ENCODE measurements around the gene KRTAP4-11.
"Not testable (repeated sequence)": the region's sequence is repeated elsewhere in the genome, so short reads cannot be mapped to it uniquely, and the experiment has no call there.

Gene KRTAP4-11

DNA sequence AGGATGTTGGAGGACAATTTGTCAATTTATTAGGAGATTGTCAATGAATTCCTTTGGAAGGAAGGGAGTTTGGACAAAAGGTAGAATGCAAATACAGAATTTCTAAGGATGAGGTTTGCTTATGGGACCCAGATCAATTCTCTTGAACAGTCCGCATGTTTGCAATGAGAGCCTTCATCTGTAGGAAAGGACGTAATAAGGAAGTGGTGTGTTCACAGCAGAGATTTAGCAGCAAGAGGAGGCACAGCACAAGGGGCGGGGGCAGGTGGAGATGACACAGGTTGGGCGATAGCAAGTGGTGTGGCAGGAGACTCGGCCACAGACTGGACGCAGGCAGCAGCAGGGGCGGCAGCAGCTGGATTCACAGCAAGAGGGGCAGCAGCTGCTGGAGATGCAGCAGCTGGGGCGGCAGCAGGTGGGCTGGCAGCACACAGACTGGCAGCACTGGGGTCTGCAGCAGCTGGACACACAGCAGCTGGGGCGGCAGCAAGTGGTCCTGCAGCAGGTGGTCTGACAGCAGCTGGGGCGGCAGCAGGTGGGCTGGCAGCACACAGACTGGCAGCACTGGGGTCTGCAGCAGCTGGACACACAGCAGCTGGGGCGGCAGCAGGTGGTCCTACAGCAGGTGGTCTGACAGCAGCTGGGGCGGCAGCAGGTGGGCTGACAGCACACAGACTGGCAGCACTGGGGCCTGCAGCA, 5.3 kb upstream of the KRTAP4-11 start:
- DNase-seq: not testable (repeated sequence)

DNA sequence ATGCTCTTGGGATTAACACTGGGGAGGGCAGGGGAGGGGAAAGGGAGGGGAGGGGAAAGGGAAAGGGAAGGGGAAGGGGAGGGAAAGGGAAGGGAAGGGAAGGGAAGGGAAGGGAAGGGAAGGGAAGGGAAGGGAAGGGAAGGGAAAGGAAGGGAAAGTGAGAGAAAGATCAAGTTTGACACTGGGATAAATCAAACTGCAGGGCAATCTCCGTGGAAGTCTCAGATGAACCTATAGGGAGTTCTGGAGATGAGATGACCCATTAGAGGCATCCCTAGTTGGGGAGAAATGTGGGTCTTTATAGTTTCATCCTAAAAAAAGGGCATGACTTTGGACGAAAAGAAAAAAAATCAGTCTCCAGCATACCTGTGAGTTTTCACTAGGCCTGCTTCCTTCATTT, 3.6 kb upstream of the KRTAP4-11 start:
- no peak for DNase-seq

DNA sequence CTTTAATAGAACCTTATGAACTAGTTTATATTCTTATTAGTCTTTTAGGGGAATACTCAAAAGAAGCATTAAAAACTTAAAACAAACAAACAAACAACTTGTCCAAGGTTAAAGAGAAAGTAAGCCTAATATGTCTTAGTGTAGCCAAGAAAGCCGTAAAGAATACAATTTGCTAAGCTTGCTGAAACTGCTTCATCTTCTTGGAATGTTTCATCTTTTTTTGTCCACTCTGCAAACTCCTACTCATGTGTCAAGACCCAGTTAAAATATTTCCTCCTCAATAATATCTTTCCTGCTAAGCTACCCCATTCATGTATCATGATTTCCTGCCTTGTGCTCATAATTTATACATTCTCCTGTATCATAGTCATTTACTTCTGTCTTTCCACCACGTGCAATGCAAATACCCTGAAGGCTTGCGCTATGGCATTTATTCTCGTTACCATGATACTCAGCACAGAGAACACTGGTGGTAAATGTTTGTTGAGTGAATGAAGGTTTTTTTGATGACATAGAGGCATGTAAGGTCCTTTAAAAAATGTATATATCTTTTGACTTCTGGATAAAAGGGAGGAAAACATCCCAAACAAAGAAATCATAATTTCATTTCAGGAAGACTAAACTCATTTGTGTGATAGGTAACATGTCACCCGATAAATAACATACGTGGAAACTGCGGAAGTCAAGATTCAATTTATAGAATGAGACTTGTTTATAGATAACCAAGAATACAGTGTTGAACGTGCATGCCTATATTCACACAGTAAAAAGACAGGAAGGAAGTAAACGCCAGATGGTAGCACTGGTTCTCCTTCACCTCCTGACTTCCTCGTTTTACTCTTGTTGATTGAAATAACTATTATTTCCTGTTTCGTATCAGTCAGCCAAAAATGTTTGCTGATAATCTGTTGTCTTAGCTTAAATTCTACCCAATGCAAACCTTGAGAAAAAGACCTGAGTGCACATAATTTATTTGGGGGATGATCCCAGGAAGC, 1.8 kb upstream of the KRTAP4-11 start:
- DNase-seq: not testable (repeated sequence)

DNA sequence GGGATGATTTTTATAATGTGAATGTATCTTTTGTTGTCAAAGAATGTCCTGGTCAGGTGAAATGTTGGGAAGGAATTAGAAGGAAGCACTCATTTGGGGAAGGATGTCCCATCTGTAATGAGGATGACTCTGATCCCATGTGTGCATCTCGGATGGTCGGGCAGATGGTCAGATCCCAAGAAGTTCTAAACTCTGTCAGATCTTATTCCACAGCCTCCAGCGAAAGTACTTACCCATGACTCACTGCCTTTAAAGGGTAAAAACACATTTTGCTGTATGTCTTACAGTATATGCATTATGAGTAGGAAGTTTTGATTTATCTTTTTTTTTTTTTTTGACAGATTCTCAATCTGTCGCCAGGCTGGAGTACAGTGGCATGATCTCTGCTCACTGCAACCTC, 548 bp upstream of the KRTAP4-11 start:
- no peak for DNase-seq

DNA sequence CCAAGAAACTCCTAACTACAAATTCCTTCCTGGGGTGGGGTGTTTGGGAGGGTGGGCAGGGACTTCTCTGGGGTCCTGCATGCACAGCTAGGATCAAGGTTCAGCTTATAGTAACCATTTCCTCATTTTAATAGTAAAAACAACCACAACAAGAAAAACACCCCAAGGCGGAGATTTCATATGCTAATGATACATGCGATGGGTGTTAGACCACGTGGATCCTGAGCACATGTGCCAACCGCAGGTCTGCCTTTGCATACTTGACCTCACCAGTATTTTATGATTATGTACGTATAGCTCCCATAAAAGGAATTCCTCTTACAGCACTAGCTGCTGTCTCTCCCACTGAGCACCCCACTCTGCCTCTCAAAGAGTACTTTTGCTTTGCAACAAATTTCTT, 1.9 kb downstream of the KRTAP4-11 start:
- no peak for DNase-seq

DNA sequence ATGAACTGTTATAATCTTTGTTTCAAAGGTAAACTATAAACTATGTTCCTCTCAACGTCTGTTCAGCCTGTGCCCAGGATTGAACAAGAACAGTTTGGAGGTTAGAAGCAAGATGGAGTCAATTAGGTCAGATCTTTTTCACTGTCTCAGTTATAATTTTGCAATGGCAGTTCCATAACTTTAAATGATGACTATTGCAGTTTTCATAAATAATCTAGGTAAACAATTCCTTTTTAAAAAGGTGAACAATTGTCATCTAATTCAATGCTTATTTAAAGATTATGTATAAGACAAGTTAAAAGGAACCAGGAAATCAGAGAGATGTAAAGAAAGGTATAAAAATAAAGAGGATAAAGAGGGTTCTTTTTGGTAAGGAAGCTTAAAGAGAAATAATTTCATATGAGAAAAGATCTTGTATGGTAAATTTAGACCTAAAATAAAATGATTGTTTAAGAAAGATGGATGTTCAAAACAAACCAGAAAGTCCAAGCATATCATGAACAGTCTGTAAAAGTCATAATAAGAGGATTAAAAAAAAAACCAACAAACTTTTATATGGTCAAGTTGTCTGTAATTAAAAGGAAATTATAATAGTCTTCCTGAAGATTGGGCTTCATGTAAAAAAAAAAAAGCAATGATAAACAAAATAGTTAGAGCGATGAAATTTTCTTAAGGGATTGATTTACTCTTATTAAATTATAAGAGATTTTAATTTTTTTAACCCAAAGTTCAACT, 6.9 kb downstream of the KRTAP4-11 start:
- DNase-seq: no peak

DNA sequence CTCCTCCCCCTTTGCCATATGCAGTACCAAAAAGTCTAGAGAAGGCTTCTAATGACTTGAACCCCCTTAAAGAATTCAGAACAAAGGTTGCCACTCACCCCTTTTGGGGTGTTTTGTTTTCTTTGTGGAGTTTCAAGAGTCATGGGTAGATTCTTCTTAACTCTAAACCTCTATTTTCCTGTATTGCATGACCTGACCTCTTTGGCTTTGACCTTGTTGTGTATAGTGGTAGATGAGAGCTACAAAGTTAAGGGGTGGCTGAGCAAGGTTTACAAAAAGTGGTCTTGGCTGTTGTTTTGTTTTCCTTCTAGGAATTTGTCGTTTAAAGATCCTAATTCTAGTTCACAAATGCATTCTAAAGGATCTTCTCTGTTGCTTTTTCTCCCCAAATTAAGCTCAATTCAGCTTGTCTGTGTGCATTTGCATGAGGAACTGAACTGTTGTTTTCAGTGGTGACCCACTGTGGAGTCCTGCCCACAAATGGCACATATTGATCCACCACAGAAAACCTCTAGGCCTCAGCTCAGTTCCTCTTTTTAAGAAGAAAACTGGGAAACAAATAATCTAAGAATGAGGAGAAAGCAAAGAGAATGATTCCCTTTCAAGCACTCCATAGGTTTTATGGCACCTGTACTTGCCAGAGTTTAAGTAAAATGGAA, 9.3 kb downstream of the KRTAP4-11 start:
- DNase-seq: not testable (repeated sequence)

DNA sequence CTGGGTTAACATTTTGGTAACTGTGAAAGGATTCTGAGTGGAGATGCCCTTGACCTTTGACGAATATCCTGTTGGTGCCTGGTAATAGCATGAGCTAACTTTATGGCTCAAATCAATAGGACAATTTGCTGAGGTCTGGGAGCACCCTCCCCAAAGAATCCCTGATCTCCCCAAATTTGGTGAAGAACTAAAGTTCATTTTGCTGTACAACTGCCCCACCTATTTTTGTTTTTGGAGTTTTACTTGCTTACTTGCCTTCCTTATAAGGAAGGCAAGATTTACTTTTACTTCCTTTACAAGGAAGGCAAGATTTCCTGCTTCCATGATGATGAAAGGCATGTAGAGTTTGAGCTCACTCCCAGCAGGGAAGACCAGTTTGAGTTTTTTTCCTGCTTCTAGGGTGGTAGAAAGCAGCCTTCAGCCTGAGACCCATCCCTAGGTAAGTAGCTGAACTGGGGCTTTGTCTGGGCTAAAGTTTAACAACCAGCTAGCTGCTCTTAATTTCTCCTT, 10.2 kb downstream of the KRTAP4-11 start:
- no peak for DNase-seq

DNA sequence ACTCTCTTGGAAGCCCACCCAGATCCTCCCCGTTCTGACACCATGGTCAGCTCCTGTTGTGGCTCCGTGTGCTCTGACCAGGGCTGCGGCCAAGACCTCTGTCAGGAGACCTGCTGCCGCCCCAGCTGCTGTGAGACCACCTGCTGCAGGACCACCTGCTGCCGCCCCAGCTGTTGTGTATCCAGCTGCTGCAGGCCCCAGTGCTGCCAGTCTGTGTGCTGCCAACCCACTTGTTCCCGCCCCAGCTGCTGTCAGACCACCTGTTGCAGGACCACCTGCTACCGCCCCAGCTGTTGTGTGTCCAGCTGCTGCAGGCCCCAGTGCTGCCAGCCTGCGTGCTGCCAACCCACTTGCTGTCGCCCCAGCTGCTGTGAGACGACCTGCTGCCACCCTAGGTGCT, 12.8 kb downstream of the KRTAP4-11 start, which contains the start of gene KRTAP4-9:
KRTAP4-9 (plus strand) TSS at position 43 of the 400 bp plus-strand sequence; CDS start at position 43, 0 bp downstream.
- not testable (repeated sequence) for DNase-seq

DNA sequence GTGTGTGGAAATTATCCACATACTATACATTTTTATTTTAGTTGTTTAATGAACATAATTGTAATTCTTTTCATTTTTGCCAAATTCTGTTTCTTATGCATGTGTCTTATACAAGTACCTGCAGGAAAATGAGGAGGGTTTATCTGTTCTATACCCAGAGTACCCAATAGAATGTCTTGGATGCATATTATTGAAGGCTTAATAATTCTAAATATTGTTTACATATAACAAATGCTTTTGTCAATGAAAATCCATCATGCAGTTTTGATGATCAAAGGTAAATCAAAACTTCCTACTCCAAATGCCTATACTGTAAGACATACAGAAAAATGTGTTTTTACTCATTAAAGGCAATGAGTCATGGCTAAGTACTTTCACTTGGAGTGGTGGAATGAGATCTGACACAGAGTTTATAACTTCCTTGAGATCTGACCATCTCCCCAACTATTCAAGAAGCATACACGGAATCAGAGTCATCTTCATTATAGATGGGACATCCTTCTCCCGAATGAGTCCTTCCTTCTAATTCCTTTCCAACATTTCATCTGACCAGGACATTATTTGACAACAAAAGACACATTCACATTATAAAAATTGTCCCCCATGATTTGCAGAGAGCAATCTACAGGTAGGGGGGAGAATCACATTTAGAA, 13.7 kb downstream of the KRTAP4-11 start:
- DNase-seq: not testable (repeated sequence)

DNA sequence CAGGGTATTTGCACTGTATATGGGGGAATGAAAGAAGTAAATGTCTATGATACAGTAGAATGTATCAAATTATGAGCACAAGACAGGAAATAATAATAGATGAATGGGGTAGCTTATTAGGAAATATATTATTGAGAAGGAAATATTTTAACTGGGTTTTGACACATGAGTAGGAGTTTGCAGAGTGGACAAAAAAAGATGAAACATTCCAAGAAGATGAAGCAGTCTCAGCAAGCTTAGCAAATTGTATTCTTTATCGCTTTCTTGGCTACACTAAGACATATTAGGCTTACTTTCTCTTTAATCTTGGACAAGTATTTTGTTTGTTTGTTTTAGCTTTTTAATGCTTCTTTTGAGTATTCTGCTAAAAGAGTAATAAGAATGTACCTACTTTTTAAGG, 14.3 kb downstream of the KRTAP4-11 start:
- no peak for DNase-seq

DNA sequence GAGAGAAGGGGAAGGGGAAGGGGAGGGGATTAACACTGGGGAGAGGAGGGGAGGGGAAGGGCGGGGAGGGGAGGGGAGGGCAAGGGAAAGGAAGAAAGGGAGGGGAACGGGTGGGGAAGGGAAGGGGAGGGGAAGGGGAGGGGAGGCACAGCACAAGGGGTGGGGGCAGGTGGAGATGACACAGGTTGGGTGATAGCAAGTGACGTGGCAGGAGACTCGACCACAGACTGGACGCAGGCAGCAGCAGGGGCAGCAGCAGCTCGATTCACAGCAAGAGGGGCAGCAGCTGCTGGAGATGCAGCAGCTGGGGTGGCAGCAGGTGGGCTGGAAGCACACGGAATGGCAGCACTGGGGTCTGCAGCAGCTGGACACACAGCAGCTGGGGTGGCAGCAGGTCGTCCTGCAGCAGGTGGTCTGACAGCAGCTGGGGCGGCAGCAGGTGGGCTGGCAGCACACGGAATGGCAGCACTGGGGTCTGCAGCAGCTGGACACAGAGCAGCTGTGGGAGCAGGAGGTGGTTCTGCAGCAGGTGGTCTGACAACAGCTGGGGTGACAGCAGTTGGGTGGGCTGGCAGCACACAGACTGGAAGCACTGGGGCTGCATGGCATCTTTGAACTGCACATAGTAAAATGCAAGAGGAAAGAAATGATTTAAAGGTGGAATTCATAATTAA, 16.4 kb downstream of the KRTAP4-11 start, which contains the start of gene KRTAP4-16:
KRTAP4-16 (minus strand) TSS at position 624 of the 674 bp plus-strand sequence; CDS start at position 624, 0 bp downstream.
- no peak for DNase-seq

DNA sequence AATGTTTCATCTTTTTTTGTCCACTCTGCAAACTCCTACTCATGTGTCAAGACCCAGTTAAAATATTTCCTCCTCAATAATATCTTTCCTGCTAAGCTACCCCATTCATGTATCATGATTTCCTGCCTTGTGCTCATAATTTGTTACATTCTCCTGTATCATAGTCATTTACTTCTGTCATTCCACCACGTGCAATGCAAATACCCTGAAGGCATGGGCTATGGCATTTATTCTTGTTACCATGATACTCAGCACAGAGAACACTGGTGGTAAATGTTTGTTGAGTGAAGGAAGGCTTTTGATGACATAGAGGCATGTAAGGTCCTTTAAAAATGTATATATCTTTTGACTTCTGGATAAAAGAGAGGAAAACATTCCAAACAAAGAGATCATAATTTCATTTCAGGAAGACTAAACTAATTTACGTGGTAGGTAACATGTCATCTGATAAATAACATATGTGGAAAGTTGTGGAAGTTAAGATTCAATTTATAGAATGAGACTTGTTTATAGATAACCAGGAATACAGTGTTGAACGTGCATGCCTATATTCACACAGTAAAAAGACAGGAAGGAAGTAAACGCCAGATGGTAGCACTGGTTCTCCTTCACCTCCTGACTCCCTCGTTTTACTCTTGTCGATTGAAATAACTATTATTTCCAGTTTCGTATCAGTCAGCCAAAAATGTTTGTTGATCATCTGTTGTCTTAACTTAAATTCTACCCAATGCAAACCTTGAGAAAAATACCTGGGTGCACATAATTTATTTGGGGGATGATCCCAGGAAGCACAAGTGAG, 18.3 kb downstream of the KRTAP4-11 start:
- DNase-seq: not testable (repeated sequence)

DNA sequence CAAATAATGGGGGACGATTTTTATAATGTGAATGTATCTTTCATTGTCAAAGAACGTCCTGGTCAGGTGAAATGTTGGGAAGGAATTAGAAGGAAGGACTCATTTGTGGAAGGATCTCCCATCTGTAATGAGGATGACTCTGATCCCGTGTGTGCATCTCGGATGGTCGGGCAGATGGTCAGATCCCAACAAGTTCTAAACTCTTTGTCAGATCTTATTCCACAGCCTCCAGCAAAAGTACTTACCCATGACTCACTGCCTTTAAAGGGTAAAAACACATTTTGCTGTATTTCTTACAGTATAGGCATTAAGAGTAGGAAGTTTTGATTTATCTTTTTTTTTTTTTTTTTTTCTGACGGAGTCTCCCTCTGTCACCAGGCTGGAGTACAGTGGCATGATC, 19.7 kb downstream of the KRTAP4-11 start:
- DNase-seq: no peak

DNA sequence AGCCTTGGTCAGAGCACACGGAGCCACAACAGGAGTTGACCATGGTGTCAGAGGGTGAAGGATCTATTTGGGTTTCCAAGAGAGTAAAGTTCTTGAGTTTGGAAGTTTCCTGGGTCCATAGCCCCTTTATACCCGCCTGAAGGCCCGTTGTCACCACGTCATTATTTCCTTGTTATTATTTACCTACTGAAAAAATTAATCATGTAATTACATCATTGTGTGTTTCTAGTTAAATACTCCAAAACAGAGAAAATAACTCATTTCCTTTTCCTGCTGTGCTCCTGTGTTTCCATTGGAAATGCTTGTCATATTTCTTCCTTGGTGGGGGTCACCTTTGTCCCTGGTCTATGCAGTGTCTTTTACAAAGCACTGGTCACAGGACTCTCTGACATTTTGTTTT, 20.1 kb downstream of the KRTAP4-11 start, which contains the start of gene KRTAP4-8:
KRTAP4-8 (minus strand) TSS at position 101 of the 400 bp plus-strand sequence; CDS start at position 43, 58 bp downstream.
- no peak for DNase-seq

DNA sequence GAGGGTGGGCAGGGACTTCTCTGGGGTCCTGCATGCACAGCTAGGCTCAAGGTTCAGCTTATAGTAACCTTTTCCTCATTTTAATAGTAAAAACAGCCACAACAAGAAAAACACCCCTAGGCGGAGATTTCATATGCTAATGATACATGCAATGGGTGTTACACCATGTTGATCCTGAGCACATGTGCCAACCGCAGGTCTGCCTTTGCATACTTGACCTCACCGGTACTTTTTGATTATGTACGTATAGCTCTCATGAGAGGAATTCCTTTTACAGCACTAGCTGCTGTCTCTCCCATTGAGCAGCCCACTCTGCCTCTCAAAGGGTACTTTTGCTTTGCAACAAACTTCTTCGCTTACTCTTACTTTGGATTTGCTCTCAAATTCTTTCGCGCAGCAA, 22.1 kb downstream of the KRTAP4-11 start:
- no peak for DNase-seq

DNA sequence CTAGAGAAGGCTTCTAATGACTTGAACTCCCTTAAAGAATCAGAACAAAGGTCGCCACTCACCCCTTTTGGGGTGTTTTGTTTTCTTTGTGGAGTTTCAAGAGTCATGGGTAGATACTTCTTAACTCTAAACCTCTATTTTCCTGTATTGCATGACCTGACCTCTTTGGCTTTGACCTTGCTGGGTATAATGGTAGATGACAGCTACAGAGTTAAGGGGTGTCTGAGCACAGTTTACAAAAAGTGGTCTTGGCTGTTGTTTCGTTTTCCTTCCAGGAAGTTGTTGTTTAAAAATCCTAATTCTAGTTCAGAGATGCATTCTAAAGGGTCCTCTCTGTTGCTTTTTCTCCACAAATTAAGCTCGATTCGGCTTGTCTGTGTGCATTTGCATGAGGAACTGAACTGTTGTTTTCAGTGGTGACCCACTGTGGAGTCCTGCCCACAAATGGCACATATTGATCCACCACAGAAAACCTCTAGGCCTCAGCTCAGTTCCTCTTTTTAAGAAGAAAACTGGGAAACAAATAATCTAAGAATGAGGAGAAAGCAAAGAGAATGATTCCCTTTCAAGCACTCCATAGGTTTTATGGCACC, 29.3 kb downstream of the KRTAP4-11 start:
- not testable (repeated sequence) for DNase-seq

DNA sequence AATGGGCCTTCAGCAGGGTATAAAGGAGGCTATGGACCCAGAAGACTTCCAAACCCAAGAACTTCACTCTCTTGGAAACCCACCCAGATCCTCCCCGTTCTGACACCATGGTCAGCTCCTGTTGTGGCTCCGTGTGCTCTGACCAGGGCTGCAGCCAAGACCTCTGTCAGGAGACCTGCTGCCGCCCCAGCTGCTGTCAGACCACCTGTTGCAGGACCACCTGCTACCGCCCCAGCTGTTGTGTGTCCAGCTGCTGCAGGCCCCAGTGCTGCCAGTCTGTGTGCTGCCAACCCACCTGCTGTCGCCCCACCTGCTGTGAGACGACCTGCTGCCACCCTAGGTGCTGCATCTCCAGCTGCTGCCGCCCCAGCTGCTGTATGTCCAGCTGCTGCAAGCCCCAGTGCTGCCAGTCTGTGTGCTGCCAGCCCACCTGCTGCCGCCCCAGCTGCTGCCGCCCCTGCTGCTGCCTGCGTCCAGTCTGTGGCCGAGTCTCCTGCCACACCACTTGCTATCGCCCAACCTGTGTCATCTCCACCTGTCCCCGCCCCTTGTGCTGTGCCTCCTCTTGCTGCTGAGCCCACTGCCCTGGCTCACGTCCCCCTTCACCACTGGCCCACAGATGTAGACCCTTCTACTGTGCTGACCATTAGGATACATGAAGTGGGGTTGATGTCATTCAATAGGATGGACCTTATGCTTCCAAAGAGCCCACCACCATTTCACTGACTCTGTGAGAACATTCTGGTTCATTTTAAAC, 33.9 kb downstream of the KRTAP4-11 start, which contains the start of gene KRTAP4-7:
KRTAP4-7 (plus strand) TSS at position 51 of the 757 bp plus-strand sequence; CDS start at position 108, 57 bp downstream.
- DNase-seq: not testable (repeated sequence)

All from NCI-H1930 (cell line).